Mesothelial cell of epicardium (in vitro differentiated cells): ENCODE results near the gene UXS1. TPM values are rescaled to one million over a fixed set of nuclear protein-coding genes. Genes with fewer than 3 reads are reported as not detected.
A peak's percentile ranks its signal among the peaks of the same experiment; 100 is the strongest.
"Not testable (repeated sequence)": the region's sequence is repeated elsewhere in the genome, so short reads cannot be mapped to it uniquely, and the experiment has no call there.

Experiments used
- DNase-seq, 2 experiments: peaks; one replicate each; pipeline ENCODE4 v3.0.0; 2021; ENCODE audit warnings: low spot score in 2 of 2; ENCODE audit not compliant: unreplicated experiment in 2 of 2
- H3K27ac Mint-ChIP-seq: 2 replicates; pipeline ENCODE4 v1.8.0; 2021; ENCODE audit warnings: mixed read lengths
- H3K27me3 Mint-ChIP-seq: 2 replicates; pipeline ENCODE4 v1.8.0; 2021; ENCODE audit warnings: low read depth, mixed read lengths
- H3K36me3 Mint-ChIP-seq: 2 replicates; pipeline ENCODE4 v1.8.0; 2021; ENCODE audit warnings: mixed read lengths
- H3K4me1 Mint-ChIP-seq: 2 replicates; pipeline ENCODE4 v1.8.0; 2021; ENCODE audit warnings: mixed read lengths
- H3K4me3 Mint-ChIP-seq: 2 replicates; pipeline ENCODE4 v1.8.0; 2021; ENCODE audit warnings: mild to moderate bottlenecking, moderate library complexity, mixed read lengths
- H3K9me3 Mint-ChIP-seq: 2 replicates; pipeline ENCODE4 v1.8.0; 2021; ENCODE audit warnings: mixed read lengths
- CTCF ChIP-seq: fragments of 200-600 bp; sonication (generic); IDR thresholded peaks from one replicate; pipeline ENCODE4 v1.5.0; 2021; ENCODE audit warnings: antibody characterized with exemption; ENCODE audit not compliant: unreplicated experiment
- total RNA-seq: library from RNA; stranded (reverse); gene quantifications from 3 replicates; pipeline ENCODE4 v1.2.1, GENCODE V29; 2021

The UXS1 gene
- total RNA-seq: 46.9 to 52.8 TPM (median 51.7 TPM) in 3 replicates

- H3K27me3 Mint-ChIP-seq: no peaks in the 10 kb centered on the region
- no peaks in the 10 kb centered on the region for H3K9me3 Mint-ChIP-seq
- peak within 1 kb of the TSS; percentile 88 for H3K4me3 Mint-ChIP-seq
- peak within 1 kb of the TSS; percentile 95 for H3K27ac Mint-ChIP-seq
- no peak for TF ChIP-seq CTCF
- DNase-seq: peak; percentile 97 to 99
- H3K4me1 Mint-ChIP-seq: peaks cover 34% of the 10 kb centered on the region
- no peaks in the 10 kb centered on the region for H3K36me3 Mint-ChIP-seq
These were observed at the start of gene UXS1 for GRCh38 chr2:106193977-106194778. UXS1 (minus strand) TSS chr2:106194301; CDS start chr2:106194241, 60 bp downstream.

DNA sequence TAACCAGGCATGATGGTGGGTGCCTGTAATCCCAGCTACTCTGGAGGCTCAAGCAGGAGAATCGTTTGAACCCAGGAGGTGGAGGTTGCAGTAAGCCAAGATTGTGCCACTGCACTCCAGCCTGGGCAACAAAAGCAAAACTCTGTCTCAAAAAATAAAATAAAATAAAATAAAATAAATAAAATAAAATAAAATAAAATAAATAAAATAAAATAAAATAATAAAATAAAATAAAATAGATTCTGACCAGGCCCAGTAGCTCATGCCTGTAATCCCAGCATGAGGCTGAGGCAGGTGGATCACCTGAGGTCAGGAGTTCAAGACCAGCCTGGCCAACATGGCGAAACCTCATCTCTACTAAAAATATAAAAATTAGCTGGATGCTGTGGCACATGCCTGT, 45.4 kb upstream of the UXS1 start:
- peaks cover 29% of the 10 kb centered on the region for H3K9me3 Mint-ChIP-seq
- not testable (repeated sequence) for DNase-seq, H3K36me3 Mint-ChIP-seq, H3K27me3 Mint-ChIP-seq, H3K4me1 Mint-ChIP-seq, H3K4me3 Mint-ChIP-seq, H3K27ac Mint-ChIP-seq

DNA sequence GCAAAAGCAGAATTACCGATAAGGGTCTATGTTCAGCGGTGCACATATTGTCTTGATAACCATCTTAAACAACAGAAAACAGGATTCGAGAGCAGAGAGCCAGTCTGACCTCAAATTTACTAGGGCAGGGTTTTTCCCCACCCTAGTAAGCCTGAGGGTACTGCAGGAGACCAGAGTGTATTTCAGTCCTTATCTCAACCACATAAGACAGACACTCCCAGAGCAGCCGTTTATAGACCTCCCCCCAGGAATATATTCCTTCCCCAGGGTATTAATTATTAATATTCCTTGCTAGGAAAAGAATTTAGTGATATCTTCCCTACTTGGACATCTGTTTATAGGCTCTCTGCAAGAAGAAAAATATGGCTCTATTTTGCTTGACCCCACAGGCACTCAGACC, 41.3 kb upstream of the UXS1 start:
- not testable (repeated sequence) for H3K4me1 Mint-ChIP-seq, H3K27ac Mint-ChIP-seq

GRCh38 chr2:106233350-106233706, 39.2 kb upstream of the UXS1 start:
- H3K4me3 Mint-ChIP-seq: no peak overlapping the region
- no peak overlapping the region for H3K27ac Mint-ChIP-seq
- H3K4me1 Mint-ChIP-seq: no peaks in the 10 kb centered on the region
- no peaks in the 10 kb centered on the region for H3K27me3 Mint-ChIP-seq
- no peak for TF ChIP-seq CTCF
- H3K9me3 Mint-ChIP-seq: peaks cover 48% of the 10 kb centered on the region
- H3K36me3 Mint-ChIP-seq: peaks cover 5% of the 10 kb centered on the region
- DNase-seq: no peak

More for the DNA sequence above, 41.3 kb upstream of the UXS1 start:
- DNase-seq, H3K4me3 Mint-ChIP-seq, H3K36me3 Mint-ChIP-seq, H3K27me3 Mint-ChIP-seq: not testable (repeated sequence)
- peaks cover 48% of the 10 kb centered on the region for H3K9me3 Mint-ChIP-seq

- Mint-ChIP-seq H3K27me3 (no peaks in the 10 kb centered on the region), H3K36me3 (peaks cover 5% of the 10 kb centered on the region), H3K4me1 (no peaks in the 10 kb centered on the region), H3K27ac (no peak overlapping the region), H3K9me3 (peaks cover 48% of the 10 kb centered on the region), H3K4me3 (no peak overlapping the region)
- no peak for TF ChIP-seq CTCF
- DNase-seq: no peak
These were observed 38.7 kb upstream of the UXS1 start for GRCh38 chr2:106232638-106233349.

DNA sequence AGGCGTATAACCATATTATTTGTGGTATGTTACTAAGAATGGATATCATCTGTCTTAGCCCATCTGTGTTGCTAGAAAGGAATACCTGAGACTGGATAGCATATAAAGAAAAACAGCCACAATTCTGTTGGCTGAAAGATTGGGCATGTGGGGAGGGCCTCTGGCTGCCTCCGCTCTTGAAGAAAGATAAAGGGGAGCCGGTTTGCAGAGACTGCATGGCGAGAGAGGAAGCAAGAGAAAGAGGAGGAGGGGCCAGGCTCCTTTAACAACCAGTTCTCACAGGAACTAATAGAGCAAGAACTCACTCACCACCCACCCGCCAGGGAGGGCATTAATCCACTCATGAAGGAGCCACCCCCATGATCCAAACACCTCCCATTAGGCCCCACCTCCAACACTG, 29.2 kb upstream of the UXS1 start:
- Mint-ChIP-seq H3K27ac (no peak overlapping the region), H3K36me3 (no peaks in the 10 kb centered on the region), H3K9me3 (peaks cover 3% of the 10 kb centered on the region), H3K4me1 (peaks cover 6% of the 10 kb centered on the region), H3K27me3 (no peaks in the 10 kb centered on the region), H3K4me3 (no peak overlapping the region)
- TF ChIP-seq CTCF: no peak
- DNase-seq: no peak

- not testable (repeated sequence) for H3K4me1 Mint-ChIP-seq, H3K27ac Mint-ChIP-seq, H3K4me3 Mint-ChIP-seq, H3K27me3 Mint-ChIP-seq, DNase-seq, H3K36me3 Mint-ChIP-seq, H3K9me3 Mint-ChIP-seq
These were observed 28.0 kb upstream of the UXS1 start for GRCh38 chr2:106222057-106222456.
